KG1 (cell line): Measurements from ENCODE around the gene MYO1C.
"Not testable (repeated sequence)": the region's sequence is repeated elsewhere in the genome, so short reads cannot be mapped to it uniquely, and the experiment has no call there.

ENCODE experiments used
- DNase-seq: peaks from one replicate; lab custom pipeline; 2025; lab: John Stamatoyannopoulos, UW

MYO1C gene

GRCh38 chr17:1492249-1493206 is at the start of gene MYO1C:
Gene MYO1C (minus strand): TSS chr17:1492686. CDS start chr17:1492487, 199 bp downstream.
- DNase-seq = no peak

- no peak for DNase-seq
Observed at GRCh38 chr17:1541367-1541904, 49.0 kb upstream of the MYO1C start.

- no peak for DNase-seq
Observed at GRCh38 chr17:1539811-1540210, 47.3 kb upstream of the MYO1C start.

GRCh38 chr17:1535737-1536136 is 43.3 kb upstream of the MYO1C start:
- no peak for DNase-seq

GRCh38 chr17:1533661-1534325 is 41.3 kb upstream of the MYO1C start:
- no peak for DNase-seq

GRCh38 chr17:1532836-1533602 is 40.5 kb upstream of the MYO1C start:
- DNase-seq = no peak

- no peak for DNase-seq
Observed at GRCh38 chr17:1529863-1530262, 37.4 kb upstream of the MYO1C start.

GRCh38 chr17:1526876-1527275 is 34.4 kb upstream of the MYO1C start:
- DNase-seq = not testable (repeated sequence)

GRCh38 chr17:1522626-1523025 is 30.1 kb upstream of the MYO1C start:
- no peak for DNase-seq

GRCh38 chr17:1521086-1521640 is 28.7 kb upstream of the MYO1C start:
- DNase-seq = no peak

GRCh38 chr17:1519678-1520077 is 27.2 kb upstream of the MYO1C start:
- no peak for DNase-seq

- DNase-seq = no peak
Observed at GRCh38 chr17:1518410-1518809, 25.9 kb upstream of the MYO1C start.

- DNase-seq = peak; percentile 57
Observed at GRCh38 chr17:1516388-1517161, 24.1 kb upstream of the MYO1C start, which contains the start of gene INPP5K. Gene INPP5K (minus strand): TSS chr17:1516612. CDS start chr17:1516499, 113 bp downstream.

- peak; percentile 4 for DNase-seq
Observed at GRCh38 chr17:1515640-1516387, 23.3 kb upstream of the MYO1C start.

GRCh38 chr17:1512351-1512750 is 19.9 kb upstream of the MYO1C start:
- DNase-seq = no peak

GRCh38 chr17:1511756-1512321 is 19.4 kb upstream of the MYO1C start:
- DNase-seq = no peak

- DNase-seq = no peak
Observed at GRCh38 chr17:1511290-1511689, 18.8 kb upstream of the MYO1C start.

- DNase-seq = no peak
Observed at GRCh38 chr17:1509290-1509881, 16.9 kb upstream of the MYO1C start.

- DNase-seq = not testable (repeated sequence)
Observed at GRCh38 chr17:1508709-1509108, 16.2 kb upstream of the MYO1C start.
